ENCODE data around the gene PRR20D. TPM values are rescaled to one million over a fixed set of nuclear protein-coding genes. Genes with fewer than 3 reads are reported as not detected.
"Not testable (repeated sequence)": the region's sequence is repeated elsewhere in the genome, so short reads cannot be mapped to it uniquely, and the experiment has no call there.

Gene PRR20D
- total RNA-seq, 2 experiments from 2014 or later: not detected

- H3K4me3 Mint-ChIP-seq; H3K27me3 Mint-ChIP-seq; H3K27ac Mint-ChIP-seq; ATAC-seq; CTCF ChIA-PET; DNase-seq; POLR2A ChIA-PET; H3K9me3 Mint-ChIP-seq (ENCODE audit: low read depth); intact Hi-C loops (cut with DNase I, micrococcal nuclease); H3K4me1 Mint-ChIP-seq; H3K36me3 Mint-ChIP-seq (ENCODE audit: low read depth): not testable (repeated sequence)
Observed at GRCh38 chr13:57166897-57167296, 6.5 kb downstream of the PRR20D start, which contains the start of gene PRR20E. TSS of gene PRR20E (plus strand) at chr13:57167197. CDS start at chr13:57167584, 387 bp downstream.

GRCh38 chr13:57191667-57192066, 31.2 kb downstream of the PRR20D start:
- no peaks in the 10 kb centered on the region for H3K27me3 Mint-ChIP-seq
- no peak overlapping the region for H3K4me3 Mint-ChIP-seq
- H3K36me3 Mint-ChIP-seq (ENCODE audit: low read depth): no peaks in the 10 kb centered on the region
- no peak overlapping the region for H3K27ac Mint-ChIP-seq
- no peak for ATAC-seq
- intact Hi-C loops (cut with DNase I, micrococcal nuclease): no loop called here
- no peak for DNase-seq
- CTCF ChIA-PET: no interaction called here
- no peaks in the 10 kb centered on the region for H3K9me3 Mint-ChIP-seq (ENCODE audit: low read depth)
- POLR2A ChIA-PET: no interaction called here
- H3K4me1 Mint-ChIP-seq: no peaks in the 10 kb centered on the region

- intact Hi-C loops (cut with DNase I, micrococcal nuclease): no loop called here
- ChIA-PET CTCF (no interaction called here), POLR2A (no interaction called here)
- H3K27me3 Mint-ChIP-seq: no peaks in the 10 kb centered on the region
- H3K27ac Mint-ChIP-seq: no peak overlapping the region
- no peaks in the 10 kb centered on the region for H3K4me1 Mint-ChIP-seq
- no peaks in the 10 kb centered on the region for H3K36me3 Mint-ChIP-seq (ENCODE audit: low read depth)
- H3K4me3 Mint-ChIP-seq: no peak overlapping the region
- H3K9me3 Mint-ChIP-seq (ENCODE audit: low read depth): no peaks in the 10 kb centered on the region
- ATAC-seq: no peak
- DNase-seq: no peak
Observed at GRCh38 chr13:57212989-57213388, 52.6 kb downstream of the PRR20D start.

Other genes with a start within 250 kb of the PRR20D start
- not detected for gene PRR20A, start 19.7 kb upstream of the PRR20D start, total RNA-seq
- gene PRR20B, start 13.1 kb upstream of the PRR20D start, total RNA-seq: not detected
- gene PRR20C, start 6.6 kb upstream of the PRR20D start, total RNA-seq: not detected
- not detected for gene PRR20E, start 6.6 kb downstream of the PRR20D start, total RNA-seq